MM.1S (cell line): ENCODE results near the gene KCNC1.

Experiments
- DNase-seq: peaks from one replicate; pipeline ENCODE4 v3.0.0-alpha.2; 2015
- H2AFZ ChIP-seq: fragments of 300-600 bp; sonication (generic); 2 replicates; pipeline ENCODE4 v1.6.0; 2016; ENCODE audit warnings: antibody characterized with exemption, low read length
- H3F3A ChIP-seq: fragments of 300-600 bp; sonication (generic); 2 replicates; pipeline ENCODE4 v1.6.1; 2016; ENCODE audit warnings: mild to moderate bottlenecking, antibody characterized with exemption, low read length, moderate library complexity, mixed read lengths; ENCODE audit not compliant: insufficient read depth
- H3K27ac ChIP-seq: fragments of 300-600 bp; sonication (generic); 2 replicates; pipeline ENCODE4 v1.5.1; 2016; ENCODE audit warnings: mild to moderate bottlenecking, low read length
- H3K27me3 ChIP-seq: fragments of 300-600 bp; sonication (generic); replicated peaks from 2 replicates; pipeline ENCODE4 v1.6.0; 2016; ENCODE audit warnings: low read length; ENCODE audit not compliant: insufficient read depth
- H3K36me3 ChIP-seq: fragments of 300-600 bp; sonication (generic); replicated peaks from 2 replicates; pipeline ENCODE4 v1.6.1; 2016; ENCODE audit warnings: mild to moderate bottlenecking, low read length, mixed read lengths; ENCODE audit not compliant: insufficient read depth
- H3K4me1 ChIP-seq: fragments of 300-600 bp; sonication (generic); 2 replicates; pipeline ENCODE4 v1.6.1; 2016; ENCODE audit warnings: low read length, mixed read lengths
- H3K4me2 ChIP-seq: fragments of 300-600 bp; sonication (generic); 2 replicates; pipeline ENCODE4 v1.6.0; 2016; ENCODE audit warnings: low read depth, low read length
- H3K4me3 ChIP-seq: fragments of 300-600 bp; sonication (generic); 2 replicates; pipeline ENCODE4 v1.5.1; 2016; ENCODE audit warnings: low read length, mixed read lengths
- H3K79me2 ChIP-seq: fragments of 300-600 bp; sonication (generic); 2 replicates; pipeline ENCODE4 v1.6.1; 2016; ENCODE audit warnings: mixed run types, low read length, mixed read lengths
- H3K9ac ChIP-seq: fragments of 300-600 bp; sonication (generic); 2 replicates; pipeline ENCODE4 v1.6.1; 2016; ENCODE audit warnings: low read length, mixed read lengths
- H3K9me2 ChIP-seq: fragments of 300-600 bp; sonication (generic); replicated peaks from 2 replicates; pipeline ENCODE4 v1.6.1; 2016; ENCODE audit warnings: mild to moderate bottlenecking, low read length, mixed read lengths; ENCODE audit not compliant: insufficient read depth
- H3K9me3 ChIP-seq: fragments of 300-600 bp; sonication (generic); replicated peaks from 2 replicates; pipeline ENCODE4 v1.6.1; 2016; ENCODE audit warnings: mild to moderate bottlenecking, low read length, mixed read lengths; ENCODE audit not compliant: insufficient read depth
- H4K20me1 ChIP-seq: fragments of 300-600 bp; sonication (generic); 2 replicates; pipeline ENCODE4 v1.6.1; 2016; ENCODE audit warnings: mild to moderate bottlenecking, low read length, moderate library complexity, mixed read lengths; ENCODE audit not compliant: insufficient read depth
- CTCF ChIP-seq: fragments of 300-600 bp; sonication (generic); IDR thresholded peaks from 2 replicates; pipeline ENCODE4 v1.5.1; 2016; ENCODE audit warnings: antibody characterized with exemption, low read length, mixed read lengths
- EZH2 ChIP-seq: fragments of 300-600 bp; sonication (generic); optimal IDR thresholded peaks from 2 replicates; pipeline ENCODE3; 2017; ENCODE audit warnings: low read depth, mild to moderate bottlenecking, antibody characterized with exemption, low read length, mixed read lengths
- EZH2phosphoT487 ChIP-seq: fragments of 300-600 bp; sonication (generic); IDR thresholded peaks from 2 replicates; pipeline ENCODE4 v1.6.1; 2018; ENCODE audit warnings: antibody characterized with exemption, low read length

Gene KCNC1

GRCh38 chr11:17755891-17756290 is 21.3 kb downstream of the KCNC1 start:
- Histone ChIP-seq H3K27ac (no peak overlapping the region), H3K9me2 (no peaks in the 10 kb centered on the region), H3K9me3 (no peaks in the 10 kb centered on the region), H3K9ac (no peak overlapping the region), H3K27me3 (peaks cover 16% of the 10 kb centered on the region; the same call in 1 of the 2 replicates), H3F3A (no peaks in the 10 kb centered on the region), H3K79me2 (no peaks in the 10 kb centered on the region), H3K4me2 (no peak overlapping the region), H3K36me3 (no peaks in the 10 kb centered on the region), H4K20me1 (no peaks in the 10 kb centered on the region), H2AFZ (no peak overlapping the region), H3K4me3 (no peak overlapping the region), H3K4me1 (no peaks in the 10 kb centered on the region)
- no peak for DNase-seq
- no peak for TF ChIP-seq EZH2phosphoT487
- TF ChIP-seq CTCF = no peak
- no peak for TF ChIP-seq EZH2

DNA sequence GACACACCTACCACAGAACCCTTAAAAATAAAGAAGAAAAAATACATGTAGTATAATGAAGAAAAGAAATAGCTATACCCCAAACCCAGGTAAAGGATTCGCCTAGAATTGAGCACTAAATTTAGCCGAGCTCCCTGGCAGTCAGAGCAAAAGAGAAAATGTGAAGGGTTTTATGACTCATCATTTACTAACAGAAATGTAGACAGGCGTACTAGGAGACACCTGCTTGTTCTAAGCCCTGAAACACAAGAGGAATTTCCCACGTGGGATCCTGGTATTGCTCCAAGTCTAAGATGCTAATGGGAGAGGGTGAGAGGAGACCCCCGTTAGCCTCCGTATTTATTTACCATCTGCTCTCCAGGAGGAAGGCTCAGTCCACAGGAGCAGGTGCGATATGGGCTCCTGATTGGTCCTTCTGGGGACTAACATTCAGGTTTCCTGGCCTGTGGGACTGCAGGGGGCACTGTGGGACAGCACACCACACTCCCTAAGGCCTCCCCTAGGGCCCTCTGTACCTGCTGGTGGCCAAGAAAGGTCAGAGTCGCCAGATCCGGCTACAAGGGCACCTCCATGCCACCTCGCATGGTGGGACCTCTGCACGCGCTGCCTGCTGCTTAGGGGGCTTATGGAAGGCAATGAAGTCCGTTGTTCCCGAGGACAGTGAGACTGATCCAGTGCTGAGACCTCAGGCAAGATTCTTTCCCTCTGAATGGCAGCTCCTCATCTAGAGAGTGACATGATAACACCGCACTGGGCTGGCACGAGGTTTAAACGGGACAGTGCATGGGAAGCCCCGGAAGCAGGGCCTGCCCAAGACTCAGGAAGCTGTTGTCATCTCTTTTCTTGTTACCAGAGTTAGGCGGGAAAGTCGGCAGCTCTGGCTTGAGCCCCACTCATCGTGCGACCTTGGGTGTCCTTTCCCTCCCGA is 25.8 kb downstream of the KCNC1 start:
- Histone ChIP-seq H3K4me1 (no peaks in the 10 kb centered on the region), H3K9me3 (no peaks in the 10 kb centered on the region), H3K9me2 (no peaks in the 10 kb centered on the region), H3K79me2 (no peaks in the 10 kb centered on the region), H2AFZ (no peak overlapping the region), H3K27ac (no peak overlapping the region), H3F3A (no peaks in the 10 kb centered on the region), H3K27me3 (no peaks in the 10 kb centered on the region), H3K9ac (no peak overlapping the region), H3K4me3 (no peak overlapping the region), H4K20me1 (no peaks in the 10 kb centered on the region), H3K4me2 (peak overlapping the region; percentile 28; the same call in 1 of the 2 replicates), H3K36me3 (no peaks in the 10 kb centered on the region)
- TF ChIP-seq CTCF (peak; percentile 65), EZH2phosphoT487 (no peak)
- peak; percentile 54 for DNase-seq

DNA sequence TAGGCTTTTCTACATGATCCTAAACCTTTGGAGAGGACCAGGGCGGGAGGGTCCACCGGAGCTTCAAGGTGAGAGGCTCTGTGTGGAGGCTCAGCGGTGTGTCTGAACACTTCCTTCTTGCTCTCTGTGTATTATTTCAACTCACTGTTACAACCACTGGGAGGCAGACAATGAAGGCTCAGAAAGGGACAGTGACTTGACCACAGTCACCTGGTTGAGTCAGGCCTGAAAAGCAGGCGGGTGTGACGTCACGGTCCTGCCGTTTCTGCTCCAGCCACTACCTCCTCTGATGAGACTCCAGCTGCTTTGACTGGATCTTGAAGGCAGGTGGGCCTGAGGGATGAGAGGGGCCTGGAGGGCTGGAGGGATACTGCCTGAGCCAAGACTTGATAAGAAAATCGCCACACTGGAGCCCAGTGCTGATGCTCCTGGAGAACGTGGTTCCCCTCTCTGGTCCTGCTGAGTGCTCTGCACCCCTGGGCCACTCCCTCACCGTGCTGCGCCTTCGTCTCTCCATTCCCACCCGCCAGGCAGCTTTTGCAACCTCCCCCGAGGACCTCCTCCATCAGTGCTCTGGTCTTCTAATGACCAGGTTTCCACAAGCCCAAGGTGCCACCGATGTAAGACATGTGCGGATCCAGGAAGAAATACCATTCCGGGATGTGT is 27.9 kb downstream of the KCNC1 start:
- Histone ChIP-seq H3K9me3 (no peaks in the 10 kb centered on the region), H3K79me2 (no peaks in the 10 kb centered on the region), H3K27me3 (no peaks in the 10 kb centered on the region), H3K27ac (no peak overlapping the region), H3K9me2 (no peaks in the 10 kb centered on the region), H3K4me2 (no peak overlapping the region), H3K4me3 (no peak overlapping the region), H3F3A (no peaks in the 10 kb centered on the region), H3K4me1 (no peaks in the 10 kb centered on the region), H3K9ac (no peak overlapping the region), H2AFZ (no peak overlapping the region), H4K20me1 (no peaks in the 10 kb centered on the region), H3K36me3 (no peaks in the 10 kb centered on the region)
- DNase-seq = peak; percentile 14
- TF ChIP-seq CTCF (no peak), EZH2 (no peak), EZH2phosphoT487 (no peak)
